GM18867 (cell line): ENCODE results near the gene PXDN.

Experiments used
- ATAC-seq: cut with Tn5 transposase; IDR thresholded peaks from one replicate; pipeline ENCODE4 v1.9.1; 2021; ENCODE audit warnings: mild to moderate bottlenecking, moderate library complexity; ENCODE audit not compliant: unreplicated experiment

The PXDN gene

DNA sequence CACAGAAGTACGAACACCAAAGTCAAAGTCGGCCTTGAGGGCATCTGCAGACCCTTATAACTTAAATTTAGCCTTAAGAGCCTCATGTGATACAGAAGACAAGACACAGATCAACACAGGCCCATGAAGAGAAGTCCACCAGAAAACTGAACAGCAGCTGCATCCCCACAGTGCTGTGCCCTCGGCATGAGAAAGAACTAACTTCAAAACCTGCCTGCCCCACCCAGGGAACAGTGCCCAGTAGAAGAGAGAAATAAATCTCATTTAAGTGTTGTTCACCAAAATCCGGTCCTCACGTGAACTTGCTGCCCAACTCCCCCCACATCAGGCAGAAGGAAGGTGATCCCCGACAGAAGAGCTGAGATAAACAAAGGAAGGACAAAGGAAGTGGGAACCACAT, 73.7 kb downstream of the PXDN start:
- ATAC-seq = no peak

DNA sequence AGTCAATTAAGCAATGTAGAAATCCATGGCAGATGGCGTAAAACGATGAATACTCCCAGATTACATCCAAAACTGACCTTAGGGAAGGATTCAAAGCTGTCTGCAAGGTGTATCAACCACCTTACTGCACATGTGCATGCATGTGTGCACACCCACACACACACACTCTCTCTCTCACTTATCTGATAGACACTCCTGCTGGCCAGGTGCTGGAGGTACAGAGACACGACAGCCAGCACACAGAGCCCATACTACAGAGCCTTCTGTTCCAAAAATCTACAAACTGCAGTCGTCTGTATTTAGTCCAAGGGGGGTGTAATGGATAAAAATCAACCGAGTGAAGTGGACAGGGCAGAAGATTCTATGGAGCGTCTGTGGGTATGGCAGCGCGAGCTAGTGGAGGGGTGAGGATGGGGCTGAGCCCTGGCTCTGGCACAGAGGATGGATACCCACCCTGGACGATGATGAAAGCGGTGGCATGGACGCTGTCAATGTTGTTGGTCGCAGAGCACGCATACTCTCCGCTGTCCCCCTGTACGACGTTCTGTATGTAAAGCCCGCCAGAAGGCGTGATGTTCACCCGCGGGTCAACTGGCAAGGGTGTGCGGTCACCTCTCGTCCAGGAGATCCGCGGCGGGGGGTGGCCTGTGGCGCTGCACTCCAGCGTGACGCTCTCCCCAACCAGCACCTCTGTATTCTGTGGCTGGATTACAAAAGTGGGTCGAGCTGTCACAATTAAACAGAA, 78.4 kb downstream of the PXDN start:
- ATAC-seq = no peak

DNA sequence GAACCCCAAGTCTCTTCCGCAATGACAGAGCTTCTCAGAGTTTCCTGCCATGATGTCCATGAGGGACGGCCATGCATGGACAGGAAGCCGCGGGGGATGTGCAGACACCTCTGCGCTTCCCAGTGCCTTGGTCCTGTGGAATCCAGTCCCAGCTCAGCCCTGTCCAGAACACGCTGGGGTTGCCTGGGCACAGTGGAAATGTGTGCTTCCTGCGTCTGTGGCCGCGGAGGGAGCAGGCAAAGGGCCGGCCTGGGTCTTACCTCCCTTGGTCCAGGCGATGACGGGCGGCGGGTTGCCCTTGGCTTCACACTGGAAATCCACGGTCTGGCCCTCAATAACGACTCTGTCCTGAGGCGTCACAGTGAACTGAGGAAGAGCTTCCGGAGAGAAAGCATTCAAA, 79.6 kb downstream of the PXDN start:
- ATAC-seq = no peak

DNA sequence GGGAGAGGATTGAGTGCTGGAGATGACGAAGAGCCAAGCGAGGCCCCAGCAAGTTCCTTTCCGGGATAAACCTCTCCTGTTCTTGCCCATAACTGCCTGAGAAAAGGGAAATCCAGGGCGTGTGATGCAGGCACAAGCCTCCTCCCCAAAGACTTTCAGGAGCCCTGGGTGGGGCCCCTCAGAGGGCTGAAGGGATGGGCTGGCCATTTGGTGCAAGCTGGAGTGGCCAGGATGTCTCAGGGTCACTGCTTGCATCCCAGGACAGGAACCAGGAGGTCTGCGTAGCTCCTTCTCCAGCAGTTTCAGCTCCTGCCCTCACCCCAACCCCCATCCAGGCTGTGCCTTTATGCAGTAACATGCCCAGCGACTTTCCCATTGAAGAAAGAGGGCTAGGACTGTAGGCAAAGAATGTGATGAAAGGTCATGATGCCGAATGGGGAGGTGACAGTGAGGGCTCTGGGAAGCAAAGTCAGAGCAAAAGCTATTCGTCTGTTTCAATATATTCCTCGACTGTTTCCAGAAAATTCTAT, 80.2 kb downstream of the PXDN start:
- no peak for ATAC-seq

DNA sequence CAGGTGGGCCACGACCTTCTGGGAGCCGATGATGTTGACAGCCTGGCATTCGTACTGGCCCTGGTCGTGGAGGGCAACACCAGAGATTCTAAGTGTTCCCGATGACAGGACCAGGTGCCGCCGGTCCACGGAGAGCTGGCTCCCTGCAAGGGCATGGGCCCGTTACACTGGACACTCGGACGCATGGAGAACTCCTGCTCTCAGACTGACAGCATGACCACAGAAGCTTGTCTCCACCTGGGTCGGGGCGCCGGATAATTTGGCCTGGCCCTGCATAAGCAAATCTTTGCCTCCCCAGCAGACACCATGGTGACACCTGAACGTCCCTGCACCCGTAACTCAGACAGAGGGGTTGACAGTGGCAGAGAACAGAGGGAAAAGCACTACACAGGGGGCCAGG, 80.7 kb downstream of the PXDN start:
- no peak for ATAC-seq

DNA sequence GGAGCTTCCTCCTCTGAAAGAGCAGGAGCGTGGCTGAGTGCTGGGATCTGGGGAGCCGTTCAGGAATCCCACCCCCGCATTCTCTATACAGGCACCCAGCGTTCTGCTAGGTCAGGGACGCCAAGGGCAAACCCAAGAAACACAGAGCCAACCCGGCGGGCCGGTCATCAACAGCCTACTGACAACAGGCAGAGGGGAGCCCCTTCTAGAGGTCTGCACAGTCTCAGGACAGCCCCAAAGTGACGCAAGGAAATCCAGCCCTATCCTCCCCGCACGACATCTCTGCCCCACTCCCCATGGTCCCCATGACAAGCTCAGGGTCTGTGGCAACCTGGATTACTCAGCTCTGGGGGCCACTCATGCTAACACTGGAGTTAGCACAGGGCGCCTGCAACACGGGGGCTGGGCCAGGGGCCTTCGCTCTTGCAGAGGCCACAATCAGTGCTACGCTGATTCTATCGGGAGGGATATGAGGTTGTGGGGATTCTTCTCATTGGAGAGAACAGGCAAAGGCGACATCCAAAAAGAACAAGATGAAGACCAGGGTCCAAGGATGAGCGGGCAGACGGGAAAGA, 81.6 kb downstream of the PXDN start:
- no peak for ATAC-seq

DNA sequence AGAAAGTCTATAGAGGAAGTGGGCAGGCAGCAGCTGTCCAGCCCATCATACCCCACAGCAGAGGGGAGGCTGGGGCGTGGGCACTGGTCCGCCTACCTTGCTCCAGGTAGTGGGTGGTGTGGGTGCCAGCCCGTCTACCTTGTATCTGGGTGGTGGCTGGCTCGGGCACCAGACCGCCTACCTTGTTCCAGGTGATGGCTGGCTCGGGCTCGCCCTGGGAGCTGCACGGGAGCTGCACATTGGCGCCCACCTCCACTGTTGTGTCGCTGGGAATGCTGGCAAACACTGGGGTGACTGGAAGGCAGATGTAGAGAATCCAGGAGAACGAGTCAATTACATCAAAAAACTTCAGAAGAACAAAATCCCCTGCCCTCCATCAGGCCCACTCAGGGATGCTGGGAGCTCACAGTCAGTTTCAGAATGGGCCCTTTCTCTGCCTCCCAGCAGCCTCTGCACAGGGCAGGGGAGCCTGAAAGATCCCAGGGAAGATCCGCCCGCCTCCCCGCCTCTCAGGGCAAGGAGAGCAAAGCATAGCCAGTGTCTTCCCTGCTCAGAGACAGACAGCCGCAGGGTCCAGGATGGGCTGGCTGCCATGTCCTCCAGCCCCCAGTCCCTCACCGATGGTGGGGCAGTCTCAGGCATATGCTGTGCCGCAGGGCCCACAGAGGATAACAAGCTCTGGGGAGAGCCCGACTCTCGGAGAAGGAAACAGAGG, 82.3 kb downstream of the PXDN start:
- no peak for ATAC-seq

DNA sequence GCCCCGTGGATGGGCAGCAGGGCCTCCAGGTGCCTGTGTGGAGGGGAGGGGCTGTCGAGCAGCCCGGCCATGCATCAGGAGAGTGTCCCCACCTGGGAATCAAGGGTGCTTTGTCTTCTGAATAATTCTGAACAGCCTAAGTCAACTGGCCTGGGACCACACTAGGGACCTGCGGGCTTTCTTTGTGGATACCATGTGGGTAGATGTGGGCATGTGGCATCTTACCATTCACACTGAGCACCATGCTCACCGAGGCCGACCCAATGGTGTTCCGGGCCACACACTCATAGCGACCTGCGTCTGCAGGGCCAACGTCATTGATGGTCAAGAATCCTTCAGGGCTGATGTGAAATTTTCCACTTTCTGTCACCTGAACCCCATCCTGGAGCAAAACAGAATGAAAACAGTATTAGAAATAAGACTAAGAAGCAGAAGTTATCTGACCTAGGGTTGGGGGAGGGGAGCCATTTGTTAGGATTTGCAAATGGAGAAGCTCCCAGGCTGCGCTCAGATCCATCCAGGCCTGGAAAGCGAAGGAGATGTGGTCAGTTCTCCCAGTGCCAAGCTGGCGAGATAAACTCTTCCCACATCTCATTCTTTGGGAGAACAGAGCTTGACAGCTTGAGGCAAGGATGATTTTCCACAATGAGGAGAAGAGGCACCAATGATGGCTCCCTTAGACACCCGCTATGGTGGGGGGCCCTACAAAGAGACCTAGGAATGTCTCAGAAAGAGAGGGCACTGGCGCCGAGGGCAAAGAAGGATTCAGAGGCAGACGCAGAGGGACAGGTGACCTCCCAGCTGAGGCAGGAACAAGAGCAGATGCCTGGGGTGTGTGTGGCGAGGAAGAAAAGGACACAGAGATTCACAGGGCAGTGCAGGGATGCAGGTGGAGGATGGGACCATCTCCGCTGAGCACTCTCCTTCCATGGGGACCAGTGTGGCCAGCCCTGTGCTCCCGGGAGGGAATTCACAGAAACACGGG, 83.4 kb downstream of the PXDN start:
- no peak for ATAC-seq

DNA sequence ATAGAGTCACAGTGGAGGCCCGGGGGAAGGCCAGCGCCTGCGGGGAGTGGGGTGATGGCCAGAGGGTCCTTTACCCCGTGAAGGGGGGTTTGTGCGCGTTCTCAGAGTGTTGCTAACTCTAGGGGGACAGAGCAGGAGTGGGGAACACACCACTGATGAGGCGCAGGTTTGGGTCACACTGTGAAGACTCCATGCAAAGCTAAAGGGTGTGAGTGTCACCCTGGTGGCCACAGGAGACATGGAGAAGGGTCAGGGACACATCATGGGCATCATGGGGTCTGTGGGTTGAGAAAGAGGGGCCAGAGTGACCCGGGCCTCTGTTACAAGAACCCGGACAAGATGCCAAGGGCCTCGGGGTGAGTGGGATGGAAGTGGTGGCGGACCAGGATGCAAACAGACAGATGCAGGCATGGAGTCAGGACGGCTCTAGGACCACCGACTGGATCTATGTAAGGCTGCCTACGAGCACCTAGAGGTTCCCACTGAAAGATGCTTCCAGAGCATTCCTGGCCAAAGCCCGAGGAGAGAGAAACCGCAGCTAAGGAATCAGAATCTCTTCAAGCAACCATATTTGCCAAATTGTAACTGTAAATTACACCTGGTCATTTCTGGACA, 84.3 kb downstream of the PXDN start:
- no peak for ATAC-seq

DNA sequence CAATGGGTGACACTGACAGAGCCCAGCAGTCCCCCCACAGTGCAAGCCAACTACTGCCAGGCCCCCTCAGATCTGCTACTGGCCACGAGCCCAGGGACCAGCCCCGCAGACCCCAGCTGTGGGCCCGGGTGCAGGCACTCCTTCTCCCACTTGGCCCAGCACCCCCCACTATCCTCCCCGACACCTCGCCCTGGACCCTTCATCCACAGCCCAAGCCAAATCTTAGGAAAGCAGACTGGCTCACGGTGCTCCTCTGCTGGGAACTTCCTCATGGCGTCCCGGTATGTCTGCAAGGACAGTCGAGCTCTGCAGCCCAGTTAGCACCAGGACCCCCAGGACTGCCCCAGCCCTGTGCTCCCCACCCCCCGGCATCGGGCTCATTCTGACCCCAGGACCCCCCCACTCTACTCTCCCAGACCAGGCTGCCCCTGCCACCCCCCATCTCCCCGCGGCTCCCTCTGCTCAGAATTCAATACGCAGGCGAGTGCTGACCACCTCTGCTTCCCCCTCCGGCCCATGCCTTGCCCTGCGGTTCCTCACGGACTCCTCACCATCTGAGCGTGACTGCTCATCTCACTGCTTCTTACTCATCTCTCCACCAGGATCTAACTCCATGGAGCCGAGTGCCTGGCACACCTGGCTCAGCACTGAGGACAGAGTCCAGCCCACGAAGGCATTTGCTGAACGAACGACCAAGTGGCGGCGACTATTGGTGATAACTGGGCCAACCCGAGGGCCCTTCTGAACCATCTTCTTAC, 85.7 kb downstream of the PXDN start:
- ATAC-seq = no peak

DNA sequence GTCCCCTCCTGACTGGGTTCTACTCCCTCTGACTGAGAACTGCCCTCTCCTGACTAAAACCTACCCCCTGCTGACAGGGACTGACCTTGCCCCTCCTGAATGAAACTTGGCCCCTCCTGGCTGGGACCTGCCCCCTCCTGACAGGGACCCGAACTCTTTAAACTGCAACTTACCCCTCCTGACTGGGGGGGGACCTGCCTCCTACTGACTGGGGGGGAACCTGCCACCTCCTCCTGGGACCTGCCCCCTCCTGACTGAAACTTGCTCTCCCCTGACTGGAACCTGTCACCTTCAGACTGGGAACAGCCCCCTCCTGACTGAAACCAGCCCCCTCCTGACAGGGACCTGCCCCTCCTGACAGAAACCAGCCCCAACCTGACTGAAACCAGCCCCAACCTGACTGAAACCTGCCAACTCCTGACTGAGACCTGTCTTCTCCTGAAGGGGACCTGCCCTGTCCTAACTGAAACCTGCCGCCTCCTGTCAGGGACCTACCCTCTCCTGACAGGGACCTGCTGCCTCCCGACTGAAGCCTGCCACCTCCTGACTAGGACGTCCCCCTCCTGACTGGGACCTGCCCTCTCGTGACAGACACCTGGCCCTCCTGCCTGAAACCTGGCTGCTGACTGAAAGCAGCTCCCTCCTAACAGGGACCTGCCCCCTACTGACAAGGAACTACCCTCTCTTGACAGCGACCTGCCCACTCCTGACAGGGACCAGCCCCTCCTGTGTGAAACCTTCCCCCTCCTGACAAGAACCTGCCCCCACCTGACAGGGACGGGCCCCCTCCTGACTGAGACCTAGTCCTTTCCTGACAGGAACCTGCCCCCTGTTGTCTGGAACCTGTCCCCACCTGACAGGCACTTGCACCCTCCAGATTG, 87.1 kb downstream of the PXDN start:
- ATAC-seq = no peak

DNA sequence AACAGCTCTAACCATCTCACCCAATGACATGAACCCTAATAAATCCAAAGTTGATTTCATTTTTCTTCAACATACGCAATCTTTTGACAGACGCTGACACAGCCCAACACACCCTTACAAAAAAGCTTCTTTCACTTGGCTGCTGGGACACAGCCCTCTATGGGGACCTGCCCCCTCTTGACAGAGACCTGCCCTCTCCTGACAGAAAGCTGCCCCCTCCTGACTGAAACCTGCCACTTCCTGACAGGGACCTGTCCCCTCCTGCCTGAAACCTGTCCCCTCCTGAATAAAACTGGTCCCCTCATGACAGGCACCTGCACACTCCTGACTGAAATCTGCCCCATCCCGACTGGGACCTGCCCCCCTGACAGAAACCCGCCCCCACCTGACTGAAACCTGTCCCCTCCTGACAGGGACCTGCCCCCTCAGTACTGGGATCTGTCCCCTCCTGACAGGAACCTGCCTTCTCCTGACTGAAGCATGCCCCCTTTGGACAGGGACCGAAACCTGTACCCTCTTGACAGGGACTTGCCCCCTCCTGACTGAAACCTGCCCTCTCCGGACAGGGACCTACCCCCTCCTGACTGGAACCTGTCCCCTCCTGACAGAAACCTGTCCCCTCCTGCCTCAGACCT, 87.9 kb downstream of the PXDN start:
- no peak for ATAC-seq

DNA sequence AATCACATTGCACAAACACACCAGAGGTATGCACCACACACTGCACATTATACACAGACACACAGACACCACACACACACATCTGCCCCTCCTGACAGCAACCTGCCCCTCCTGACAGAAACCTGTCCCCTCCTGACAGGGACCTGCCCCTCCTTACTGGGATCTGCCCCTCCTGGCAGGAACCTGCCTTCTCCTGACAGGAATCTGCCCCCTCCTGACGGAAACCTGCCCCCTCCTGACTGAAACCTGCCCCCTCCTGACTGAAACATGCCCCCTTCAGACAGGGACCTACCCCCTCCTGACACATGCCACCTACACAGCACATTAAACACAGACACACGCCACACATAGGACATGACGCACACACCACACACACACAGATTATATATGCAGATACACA, 88.9 kb downstream of the PXDN start:
- ATAC-seq = no peak

DNA sequence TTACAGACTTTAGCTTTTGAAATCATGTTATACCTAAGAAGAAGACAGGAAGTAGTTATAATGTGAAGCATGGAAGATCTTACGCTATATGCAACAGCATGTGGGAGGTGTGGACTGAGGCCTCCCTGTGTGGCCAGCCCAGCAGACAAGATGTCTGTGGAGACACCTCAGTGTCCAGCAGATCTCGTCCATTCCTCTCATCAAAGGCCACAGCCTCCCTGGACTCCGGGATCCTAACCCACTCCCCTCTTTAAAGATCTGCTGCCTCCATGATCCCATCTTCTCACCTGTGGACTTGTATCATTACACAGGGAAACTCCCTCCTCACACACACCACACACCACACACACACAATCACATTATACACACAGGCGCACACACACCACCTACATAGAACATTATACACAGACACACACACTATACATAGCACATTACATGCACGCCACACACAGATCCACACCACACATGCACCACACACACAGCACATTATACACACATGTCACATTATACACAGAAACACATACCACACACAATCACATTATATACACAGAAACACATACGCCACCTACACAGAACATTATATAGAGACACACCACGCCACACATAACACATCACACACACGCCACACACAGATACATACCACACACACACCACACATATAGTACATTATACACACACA, 89.5 kb downstream of the PXDN start:
- no peak for ATAC-seq

DNA sequence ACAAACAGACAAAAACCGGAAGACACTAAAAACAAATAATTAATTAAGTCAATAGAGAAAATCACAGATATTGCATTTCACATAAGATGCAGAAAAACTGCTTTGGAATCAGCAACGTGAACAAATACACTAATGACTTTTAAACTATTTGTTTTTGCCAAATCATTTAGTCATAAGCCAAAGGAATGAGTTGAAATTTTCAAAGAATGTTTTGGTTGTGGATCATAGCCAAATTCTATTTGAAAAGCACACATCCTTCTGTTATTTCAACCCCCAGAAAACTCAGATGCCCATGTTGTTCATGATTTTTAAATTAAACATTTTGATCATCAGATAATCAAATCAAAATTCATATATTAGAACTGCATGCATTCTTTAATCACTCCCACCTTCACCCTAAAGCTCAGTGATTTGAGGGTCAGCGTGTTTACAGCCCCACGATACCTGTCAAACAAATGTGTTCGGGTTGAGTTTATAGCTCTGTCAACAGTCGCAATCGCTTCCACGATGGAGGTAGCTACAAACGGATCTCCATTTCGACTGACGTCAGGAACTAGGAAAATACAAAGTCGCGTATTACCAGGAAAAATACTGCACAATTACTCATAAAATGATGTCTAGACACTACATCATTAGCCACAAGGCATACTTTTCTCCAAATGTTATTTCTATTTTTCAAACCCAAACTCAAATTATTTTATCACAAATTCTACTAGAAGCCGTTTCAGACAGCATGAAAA, 90.2 kb downstream of the PXDN start:
- no peak for ATAC-seq

DNA sequence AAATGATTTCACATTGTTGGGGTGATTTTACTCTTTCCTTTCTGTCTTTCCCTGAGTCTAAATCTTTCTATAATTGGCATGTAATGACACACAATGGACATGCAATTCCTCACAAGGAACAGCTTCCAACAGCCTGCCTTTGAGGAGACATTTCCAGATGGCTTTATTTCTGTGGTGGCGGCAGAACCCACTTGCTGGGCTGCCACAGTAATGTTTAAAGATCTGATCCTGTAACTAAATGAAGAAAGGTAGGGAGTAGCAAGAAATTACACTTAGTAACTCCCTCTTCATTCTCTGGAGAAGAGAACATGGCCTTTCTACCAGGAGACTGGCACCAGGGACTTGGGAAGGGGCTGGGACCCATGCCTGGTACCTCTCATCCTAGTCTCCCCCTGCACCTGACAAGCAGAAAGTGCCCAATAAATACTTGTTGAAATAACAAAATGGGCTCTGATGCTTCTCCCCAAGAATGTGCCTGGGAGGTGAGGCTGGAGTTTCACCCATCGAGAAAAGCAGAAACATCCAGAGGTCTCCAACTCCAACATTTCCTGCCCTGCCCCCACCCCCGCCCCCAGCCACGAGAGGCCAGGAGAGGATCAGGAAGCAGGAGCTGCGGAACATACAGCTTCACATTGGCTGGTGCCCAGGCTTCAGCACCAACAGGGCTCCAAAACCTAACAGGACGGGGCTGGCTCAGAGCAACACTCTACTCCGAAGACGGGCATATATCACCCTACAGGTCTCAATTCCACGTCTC, 92.1 kb downstream of the PXDN start:
- no peak for ATAC-seq
